GM21390 (cell line): ENCODE results near the gene SLX4.
"Not testable (repeated sequence)": the region's sequence is repeated elsewhere in the genome, so short reads cannot be mapped to it uniquely, and the experiment has no call there.

Experiments
- ATAC-seq: cut with Tn5 transposase; IDR thresholded peaks from one replicate; pipeline ENCODE4 v1.9.1; 2021; ENCODE audit not compliant: unreplicated experiment

SLX4 gene, protein sequence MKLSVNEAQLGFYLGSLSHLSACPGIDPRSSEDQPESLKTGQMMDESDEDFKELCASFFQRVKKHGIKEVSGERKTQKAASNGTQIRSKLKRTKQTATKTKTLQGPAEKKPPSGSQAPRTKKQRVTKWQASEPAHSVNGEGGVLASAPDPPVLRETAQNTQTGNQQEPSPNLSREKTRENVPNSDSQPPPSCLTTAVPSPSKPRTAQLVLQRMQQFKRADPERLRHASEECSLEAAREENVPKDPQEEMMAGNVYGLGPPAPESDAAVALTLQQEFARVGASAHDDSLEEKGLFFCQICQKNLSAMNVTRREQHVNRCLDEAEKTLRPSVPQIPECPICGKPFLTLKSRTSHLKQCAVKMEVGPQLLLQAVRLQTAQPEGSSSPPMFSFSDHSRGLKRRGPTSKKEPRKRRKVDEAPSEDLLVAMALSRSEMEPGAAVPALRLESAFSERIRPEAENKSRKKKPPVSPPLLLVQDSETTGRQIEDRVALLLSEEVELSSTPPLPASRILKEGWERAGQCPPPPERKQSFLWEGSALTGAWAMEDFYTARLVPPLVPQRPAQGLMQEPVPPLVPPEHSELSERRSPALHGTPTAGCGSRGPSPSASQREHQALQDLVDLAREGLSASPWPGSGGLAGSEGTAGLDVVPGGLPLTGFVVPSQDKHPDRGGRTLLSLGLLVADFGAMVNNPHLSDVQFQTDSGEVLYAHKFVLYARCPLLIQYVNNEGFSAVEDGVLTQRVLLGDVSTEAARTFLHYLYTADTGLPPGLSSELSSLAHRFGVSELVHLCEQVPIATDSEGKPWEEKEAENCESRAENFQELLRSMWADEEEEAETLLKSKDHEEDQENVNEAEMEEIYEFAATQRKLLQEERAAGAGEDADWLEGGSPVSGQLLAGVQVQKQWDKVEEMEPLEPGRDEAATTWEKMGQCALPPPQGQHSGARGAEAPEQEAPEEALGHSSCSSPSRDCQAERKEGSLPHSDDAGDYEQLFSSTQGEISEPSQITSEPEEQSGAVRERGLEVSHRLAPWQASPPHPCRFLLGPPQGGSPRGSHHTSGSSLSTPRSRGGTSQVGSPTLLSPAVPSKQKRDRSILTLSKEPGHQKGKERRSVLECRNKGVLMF (N-terminal part only)

DNA sequence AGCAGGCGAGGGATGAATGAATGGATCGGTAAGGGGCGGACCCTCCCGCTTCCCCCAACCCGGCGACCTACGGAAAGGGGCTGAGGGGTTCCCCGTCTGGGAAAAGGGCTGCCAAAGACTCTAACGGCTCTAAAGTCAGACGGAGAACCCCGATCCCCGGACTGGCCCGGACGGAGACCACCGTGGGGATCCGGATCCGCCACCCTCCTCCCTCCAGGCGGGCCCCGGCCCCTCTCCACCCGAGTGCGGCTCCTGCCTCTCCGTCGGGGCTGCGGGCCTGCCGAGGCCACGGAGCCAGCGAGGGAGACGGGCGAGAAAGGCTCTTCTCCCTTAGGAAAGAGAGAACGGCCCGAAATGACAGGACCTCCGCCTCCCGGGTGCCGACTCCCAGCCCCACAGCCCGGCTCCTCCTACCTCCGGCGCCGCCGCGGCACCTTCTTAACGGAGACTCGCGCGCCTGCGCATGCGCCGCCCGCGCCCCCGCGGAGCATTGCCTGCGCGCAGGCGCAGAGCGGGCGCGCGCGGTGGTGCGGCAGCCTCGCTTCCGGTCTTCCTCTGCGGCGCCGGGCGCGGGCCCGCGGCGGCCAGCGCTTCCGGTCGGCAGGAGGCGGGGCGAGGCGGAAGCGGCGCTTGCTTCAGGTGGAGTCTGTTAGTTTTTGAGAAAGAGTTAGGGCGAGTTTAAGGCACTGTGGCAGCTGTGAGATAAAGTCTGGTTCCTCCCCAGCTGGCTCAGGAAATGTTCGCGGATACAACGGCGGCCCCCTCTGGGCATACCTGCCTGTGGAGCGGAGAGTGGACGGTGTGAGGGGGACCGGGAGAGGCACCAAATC lies at the start of gene SLX4:
Gene SLX4, minus strand, starts transcription at position 461 of the 830 bp plus-strand sequence. CDS start 2,642 bp downstream, outside the sequence.
- ATAC-seq: peak; percentile 82

DNA sequence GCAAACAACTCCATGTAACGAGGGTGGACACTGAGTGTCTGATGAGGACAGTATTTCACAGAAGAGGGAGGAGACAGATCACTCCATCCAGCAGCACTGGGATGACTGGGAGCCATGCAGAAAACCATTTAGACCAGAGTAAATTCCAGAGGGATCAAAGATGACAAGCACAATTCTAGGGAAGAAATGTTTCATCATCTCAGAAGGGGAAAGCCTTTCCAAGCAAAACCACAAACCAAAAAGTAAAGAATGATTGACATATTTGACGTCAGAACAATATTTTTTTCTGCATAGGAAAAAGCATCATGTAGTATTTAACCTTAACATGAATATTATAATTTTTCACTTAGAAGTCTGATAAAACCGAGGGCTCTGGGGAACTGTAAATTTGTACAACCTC lies 47.8 kb upstream of the SLX4 start:
- ATAC-seq: no peak

DNA sequence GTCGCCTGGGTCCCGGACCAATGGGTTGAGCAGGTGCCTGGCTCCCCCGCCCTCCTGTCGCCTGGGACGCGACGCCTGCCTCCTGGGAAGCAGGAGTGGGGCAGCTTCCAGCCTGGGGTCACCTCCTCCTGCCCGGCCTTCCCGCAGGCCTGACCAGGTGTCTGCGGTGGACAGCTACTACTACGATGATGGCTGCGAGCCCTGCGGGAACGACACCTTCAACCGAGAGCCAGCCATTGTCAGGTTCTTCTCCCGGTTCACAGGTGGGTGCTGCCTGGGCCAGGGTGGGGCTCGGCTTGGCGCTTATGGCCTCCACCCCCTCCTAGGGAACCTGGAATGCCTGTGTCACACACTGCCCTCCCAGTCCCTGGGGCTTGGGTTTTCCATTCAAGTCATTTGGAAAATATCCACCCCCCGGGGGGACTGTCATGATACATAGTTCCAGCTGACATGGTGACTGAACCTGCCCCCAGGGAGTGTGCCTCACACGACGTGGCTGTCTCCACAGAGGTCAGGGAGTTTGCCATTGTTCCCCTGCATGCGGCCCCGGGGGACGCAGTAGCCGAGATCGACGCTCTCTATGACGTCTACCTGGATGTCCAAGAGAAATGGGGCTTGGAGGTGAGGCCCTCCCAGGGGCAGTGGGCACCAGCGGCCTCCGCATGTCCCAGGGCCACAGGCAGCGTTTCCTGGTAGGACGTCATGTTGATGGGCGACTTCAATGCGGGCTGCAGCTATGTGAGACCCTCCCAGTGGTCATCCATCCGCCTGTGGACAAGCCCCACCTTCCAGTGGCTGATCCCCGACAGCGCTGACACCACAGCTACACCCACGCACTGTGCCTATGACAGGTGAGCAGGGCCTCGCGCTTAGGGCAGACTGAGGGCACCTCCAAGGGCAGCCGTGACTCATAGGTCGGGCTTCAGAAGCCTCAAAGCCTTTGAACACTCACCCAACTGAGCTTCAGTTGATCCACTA lies 45.4 kb upstream of the SLX4 start:
- ATAC-seq: no peak

DNA sequence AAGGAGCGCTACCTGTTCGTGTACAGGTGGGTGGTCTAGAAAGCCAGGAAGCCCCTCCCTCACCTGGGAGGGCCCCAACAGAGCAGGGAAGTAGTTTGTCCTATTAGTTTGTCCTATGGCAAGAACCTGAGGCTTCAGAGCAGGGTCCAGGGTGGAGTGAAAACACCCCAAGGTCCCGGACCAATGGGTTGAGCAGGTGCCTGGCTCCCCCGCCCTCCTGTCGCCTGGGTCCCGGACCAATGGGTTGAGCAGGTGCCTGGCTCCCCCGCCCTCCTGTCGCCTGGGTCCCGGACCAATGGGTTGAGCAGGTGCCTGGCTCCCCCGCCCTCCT lies 44.7 kb upstream of the SLX4 start:
- ATAC-seq: not testable (repeated sequence)

DNA sequence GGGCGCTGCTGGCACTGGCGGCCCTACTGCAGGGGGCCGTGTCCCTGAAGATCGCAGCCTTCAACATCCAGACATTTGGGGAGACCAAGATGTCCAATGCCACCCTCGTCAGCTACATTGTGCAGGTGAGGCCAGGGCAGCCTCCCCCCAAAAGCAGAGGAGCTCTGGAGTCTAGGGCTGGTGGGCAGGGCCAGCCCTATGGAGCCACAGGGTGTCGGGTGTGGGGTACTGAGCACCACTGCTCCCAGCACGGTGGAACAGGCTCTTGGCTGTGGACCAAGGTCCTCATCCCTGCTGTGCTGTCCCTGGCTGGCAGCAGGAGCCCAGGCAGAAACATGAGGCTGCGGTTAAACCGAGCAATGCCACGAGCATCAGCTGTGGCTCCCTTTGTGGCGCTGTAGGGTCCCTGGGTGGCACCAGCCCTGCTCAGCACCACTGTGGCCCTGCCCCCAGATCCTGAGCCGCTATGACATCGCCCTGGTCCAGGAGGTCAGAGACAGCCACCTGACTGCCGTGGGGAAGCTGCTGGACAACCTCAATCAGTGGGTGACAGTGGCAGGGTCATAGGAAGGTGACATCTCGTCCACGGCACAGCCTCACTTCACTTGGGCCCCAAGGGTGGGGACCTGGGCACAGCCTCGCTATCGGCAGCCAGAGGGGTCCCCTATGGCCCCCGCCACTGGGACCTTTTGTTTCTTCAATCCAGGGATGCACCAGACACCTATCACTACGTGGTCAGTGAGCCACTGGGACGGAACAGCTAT lies 44.2 kb upstream of the SLX4 start:
- no peak for ATAC-seq

DNA sequence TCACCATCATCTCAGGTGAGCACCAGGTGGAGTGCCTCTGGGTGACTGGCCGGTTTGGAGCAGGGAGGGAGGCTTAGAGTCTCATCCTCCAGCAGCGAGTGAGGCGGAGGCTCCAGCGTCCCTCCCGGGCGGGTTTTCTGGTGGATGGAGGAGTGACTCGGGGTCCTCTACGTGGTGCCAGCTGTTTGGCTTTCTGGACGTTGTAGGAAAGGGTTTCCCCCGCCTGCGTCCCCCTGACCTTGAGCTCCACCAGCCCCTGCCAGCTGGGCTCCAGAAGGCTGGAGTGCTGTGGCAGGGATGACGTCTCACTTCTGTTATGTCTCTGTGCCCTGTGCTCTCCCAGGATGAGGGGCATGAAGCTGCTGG lies 43.6 kb upstream of the SLX4 start:
- no peak for ATAC-seq

DNA sequence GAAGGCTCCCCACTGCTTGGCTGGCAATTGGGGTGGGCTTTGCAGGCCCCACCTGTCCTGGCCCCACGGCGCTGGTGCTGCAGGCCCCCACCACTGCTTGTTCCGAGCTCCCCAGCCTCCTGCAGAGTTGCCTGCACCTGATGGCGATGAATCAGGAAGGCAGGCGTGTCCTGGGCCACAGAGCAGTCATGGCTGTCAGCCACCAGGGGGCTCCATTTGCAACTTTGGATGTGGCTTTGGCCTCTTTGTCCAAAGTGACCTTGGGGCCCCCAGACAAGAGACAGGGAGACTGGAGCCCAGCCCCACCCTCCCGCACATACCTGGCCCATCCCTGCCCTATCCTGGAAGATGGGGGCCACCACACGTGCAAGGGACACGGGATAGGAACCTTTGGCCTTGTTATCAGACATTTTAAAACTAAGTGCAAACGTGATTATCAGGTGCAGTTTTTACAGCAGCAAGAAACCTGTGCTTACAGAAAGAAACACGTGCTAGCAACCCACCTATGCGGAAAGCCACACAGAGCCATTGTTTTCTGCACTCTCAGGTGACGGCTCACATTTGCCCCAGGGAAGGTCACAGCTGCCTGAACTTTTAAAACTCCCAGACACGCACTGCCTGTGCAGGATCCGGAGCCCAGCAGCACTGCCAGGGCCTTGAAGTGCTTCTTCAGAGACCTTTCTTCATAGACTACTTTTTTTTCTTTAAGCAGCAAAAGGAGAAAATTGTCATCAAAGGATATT lies 43.0 kb upstream of the SLX4 start, which contains the start of gene DNASE1:
Gene DNASE1, plus strand, starts transcription at position 443 of the 743 bp plus-strand sequence. CDS start 683 bp downstream, outside the sequence.
- no peak for ATAC-seq

DNA sequence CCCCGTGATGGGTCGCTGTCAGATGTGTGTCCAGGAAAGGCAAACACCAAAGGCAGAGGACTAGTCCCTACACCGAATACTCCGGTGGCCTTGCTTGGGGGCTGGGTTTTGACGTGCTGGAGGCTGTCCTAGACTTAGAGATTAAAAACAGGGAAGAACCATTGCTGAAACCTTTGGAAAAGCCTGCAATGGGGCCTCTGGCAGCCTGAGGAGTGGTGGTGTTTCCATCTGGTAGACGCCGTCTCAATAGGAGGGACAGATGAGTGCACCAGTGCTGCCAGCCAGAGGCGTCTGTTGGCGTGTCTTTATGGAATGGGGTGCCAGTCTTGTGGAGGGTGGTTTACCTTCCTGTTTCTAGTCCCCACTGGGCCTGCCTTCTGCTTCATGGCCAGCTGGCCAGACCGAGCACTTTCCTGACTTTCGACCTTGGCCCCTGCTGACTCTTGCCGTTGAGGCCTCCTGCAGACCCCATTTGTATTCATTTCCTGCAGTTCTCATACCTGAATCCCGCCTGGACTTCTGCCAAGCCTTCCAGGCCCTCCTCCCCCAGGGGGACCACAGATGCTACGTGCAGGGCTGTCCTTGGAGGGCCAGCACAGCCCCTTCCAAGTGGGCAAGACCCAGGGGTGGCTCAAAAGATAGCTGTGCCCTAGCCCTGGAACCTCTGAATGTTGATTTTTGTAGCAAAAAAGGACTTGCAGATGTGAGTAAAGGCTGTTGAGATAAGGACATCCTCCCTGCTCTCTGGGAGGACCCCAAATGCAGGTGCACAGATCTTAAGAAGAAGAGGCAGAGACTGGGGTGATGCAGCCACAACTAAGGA lies 41.2 kb upstream of the SLX4 start:
- no peak for ATAC-seq

DNA sequence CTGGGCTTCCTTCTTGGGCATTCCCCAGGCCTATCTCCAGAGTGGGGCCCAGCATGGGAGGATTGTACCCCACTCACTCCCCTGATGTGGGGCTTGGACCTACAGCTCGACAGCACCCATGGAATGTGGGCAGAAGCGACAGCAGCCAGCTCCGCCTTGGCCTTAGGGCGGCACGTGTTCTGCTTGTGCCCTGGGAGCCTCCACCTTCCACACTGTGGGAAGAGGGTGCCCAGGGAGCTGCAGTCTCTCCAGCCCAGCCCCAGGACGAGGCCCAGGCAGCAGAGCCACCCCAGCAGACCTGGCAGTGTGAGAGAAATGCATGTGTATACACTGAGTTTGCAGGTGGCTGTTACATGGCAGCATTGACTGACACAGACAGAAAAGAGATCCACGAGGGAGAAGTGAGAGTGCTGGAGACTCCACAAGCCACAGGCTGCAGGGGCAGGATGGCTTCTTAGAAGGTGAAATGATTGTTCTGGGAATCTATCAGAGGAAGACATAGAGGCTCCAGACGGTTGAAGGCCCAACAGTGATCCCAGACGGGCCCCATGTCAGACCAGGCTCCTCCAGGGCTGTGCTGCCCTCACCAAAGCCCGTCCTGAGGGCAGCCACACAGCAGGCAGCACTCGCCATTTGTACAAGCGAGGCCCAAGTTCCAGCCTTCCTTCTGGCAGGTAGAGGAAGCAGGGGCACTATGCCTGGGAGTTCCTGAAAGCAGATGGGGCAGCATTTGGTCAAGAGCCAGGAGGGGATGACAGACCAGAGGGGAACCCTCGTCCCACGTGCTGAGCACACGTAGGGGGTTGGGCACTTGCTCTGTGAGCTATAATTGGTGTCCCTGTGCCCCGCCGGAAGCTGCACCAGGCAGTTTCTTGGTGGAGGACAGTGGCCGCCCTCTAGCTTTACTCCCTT lies 40.3 kb upstream of the SLX4 start:
- ATAC-seq: no peak

DNA sequence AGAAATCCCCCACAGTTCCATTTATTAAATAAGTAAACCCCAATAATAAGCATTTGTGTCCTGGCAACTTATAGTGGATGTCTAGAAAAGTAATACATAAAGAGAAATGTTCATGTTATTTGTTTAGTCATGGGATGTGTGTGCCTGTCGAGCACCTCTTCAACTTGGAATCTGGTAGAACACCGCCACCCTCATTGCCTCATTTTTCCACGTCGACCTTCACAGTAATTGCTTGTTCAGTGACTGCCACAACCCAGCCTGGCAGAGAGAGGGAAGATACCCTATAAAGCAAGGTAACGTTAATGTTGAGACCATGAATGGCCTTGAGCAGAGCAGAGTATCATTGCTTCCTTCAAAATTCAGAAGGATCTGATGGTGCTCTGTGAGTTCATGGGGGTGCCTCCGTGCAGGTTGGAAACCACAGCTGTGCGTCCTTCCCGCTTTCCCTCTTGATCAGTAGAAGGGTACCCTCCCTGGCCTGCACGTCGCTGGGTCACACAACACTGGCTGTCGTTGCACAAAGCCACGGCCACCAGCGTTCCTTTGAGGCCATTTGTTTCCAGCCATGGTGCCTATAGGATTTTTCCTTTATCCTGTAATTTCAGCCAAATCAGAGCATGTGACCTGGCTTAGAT lies 39.3 kb upstream of the SLX4 start:
- ATAC-seq: no peak

DNA sequence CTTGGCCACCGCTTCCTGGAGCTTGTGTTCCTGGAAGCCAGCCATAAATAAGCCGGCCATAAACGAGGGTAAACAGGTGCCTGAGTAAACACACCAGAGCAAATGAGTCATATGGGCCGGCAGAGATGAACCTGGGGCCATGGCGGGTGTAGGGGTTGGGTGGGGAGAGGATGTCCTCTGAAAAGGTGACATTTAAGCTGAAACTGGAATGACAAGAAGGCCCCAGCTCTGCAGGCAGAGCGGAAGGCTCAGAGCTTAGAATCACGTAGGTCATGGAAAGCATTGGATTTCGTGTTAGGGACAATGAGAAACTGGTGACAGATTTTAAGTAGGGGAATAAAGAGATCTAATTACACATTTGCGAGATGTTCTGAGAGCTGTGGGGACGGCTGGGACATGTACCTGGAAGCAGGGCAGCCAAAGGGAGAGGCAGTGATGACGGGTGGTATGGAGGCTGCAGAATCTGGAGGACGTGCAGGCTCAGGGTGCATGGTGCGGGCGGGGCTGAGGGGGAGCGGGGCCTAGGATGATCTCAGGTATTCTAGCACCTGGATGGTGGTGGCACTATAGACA lies 35.0 kb upstream of the SLX4 start:
- ATAC-seq: no peak

DNA sequence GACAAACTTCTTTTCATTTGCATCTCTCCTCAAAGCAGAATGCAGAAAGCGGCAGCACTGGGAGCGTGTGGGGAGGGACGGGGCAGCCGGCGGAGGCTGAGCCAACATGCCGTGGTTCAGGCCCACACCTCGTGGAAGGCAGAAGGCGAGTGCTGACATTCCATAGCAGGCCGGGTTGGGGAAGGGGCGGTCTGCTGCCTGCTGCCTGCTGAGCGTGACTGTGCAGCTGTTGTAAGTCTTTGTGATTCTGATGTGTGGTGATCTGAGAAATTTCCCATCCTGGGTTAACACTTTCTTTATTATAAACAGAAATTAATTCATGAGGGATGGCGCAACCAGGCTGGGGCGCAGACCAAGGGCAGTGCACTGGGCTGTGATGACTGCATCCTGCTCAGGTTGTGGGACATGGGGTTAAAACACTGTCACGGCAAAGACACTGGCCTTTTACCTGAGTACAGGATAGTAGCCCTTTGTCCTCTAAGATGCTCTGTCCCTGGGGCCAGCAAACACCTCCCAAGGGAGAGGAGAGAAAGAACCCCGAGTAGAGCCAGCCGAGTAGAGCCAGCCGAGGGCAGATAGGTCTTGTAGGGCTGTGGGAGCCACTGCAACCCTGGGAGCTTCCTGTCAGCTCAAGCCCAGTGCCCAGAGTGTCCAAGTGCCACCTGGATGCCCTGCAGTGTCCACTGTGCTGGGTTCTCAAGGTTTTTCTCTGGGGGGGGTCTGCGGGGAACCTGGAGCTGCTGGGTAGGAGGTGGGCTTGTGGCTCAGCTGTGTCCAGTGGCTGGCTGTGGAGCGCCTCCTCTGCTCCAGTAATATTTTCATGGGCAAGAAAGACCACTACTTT lies 34.3 kb upstream of the SLX4 start:
- ATAC-seq: no peak

DNA sequence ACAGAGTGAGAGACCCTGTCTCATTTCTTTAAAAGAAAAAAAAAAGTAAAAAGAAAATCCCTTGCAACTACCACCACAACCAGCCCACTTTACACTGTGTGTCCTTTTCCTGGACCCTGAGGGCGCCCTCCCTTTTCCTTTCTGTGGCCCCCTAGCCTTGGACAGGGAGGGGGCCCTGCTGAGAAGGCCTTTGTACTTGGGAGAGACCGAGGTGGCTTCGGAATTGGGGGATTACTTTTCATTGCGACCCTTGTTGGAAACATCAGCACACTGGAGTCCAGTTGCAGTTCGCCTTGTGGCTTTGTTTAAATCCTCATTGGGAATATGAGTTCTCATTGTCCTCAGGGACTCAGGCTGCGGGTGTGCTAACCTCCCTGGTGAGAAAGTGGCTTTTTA lies 33.7 kb upstream of the SLX4 start:
- ATAC-seq: no peak

DNA sequence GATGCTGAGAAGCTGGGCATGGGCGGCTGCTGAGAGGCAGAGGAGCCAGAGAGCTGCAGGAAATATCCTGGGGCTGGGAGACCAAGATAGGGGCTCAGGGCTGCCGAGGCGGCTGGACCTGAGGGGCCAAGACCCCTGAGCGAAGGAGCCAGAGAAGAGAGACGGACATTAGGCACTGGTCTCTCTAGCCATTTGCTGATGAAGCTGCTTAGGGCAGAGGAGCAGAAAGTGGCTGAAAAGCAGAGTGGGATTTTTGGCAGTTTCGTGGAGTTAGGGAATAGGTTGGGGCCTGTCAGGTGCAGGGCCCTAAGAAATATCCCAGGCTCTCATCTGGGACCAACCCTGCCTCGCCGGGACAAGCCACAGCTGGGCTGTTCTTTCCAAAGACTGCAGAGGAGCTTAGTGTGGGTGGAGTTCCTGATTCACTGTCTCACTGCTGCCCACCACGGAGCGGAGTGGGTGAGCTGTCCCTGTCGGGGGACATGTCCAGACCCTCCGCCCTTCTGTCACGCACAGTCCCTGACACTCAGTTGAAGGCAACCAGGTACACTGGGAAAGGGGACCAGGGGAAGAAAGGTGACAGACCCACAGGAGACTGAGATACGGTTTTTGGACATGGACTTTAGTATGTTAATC lies 31.8 kb upstream of the SLX4 start:
- no peak for ATAC-seq
